GM23338 (cell line): ENCODE results near the gene DHRS2. TPM values are rescaled to one million over a fixed set of nuclear protein-coding genes. Genes with fewer than 3 reads are reported as not detected.

Experiments used
- ATAC-seq: fragments of 200-7000 bp; cut with Tn5 transposase; 3 replicates; pipeline ENCODE4 v1.9.1; 2020
- DNase-seq: peaks from one replicate; pipeline ENCODE4 v3.0.0-alpha.2; 2015; ENCODE audit warnings: low spot score
- H2AFZ ChIP-seq: fragments of 200-600 bp; sonication (generic); 2 replicates; pipeline ENCODE4 v1.8.0; 2016; ENCODE audit warnings: antibody characterized with exemption, mild to moderate bottlenecking, moderate library complexity
- H3F3A ChIP-seq: fragments of 200-600 bp; sonication (generic); replicated peaks from 2 replicates; pipeline ENCODE4 v1.8.0; 2017; ENCODE audit warnings: antibody characterized with exemption, mixed run types, low read depth
- H3K27ac ChIP-seq: fragments of 200-600 bp; sonication (generic); 2 replicates; pipeline ENCODE4 v1.6.1; 2016; ENCODE audit warnings: low read depth
- H3K27me3 ChIP-seq: fragments of 200-600 bp; sonication (generic); 2 replicates; pipeline ENCODE4 v1.8.0; 2016; ENCODE audit warnings: mild to moderate bottlenecking, mixed run types, moderate library complexity; ENCODE audit not compliant: insufficient read depth
- H3K36me3 ChIP-seq: fragments of 200-600 bp; sonication (generic); 2 replicates; pipeline ENCODE4 v1.8.0; 2016; ENCODE audit warnings: mild to moderate bottlenecking; ENCODE audit not compliant: insufficient read depth
- H3K4me1 ChIP-seq: fragments of 200-600 bp; sonication (generic); 2 replicates; pipeline ENCODE4 v1.8.0; 2016; ENCODE audit warnings: mild to moderate bottlenecking, moderate library complexity; ENCODE audit not compliant: insufficient read depth
- H3K4me2 ChIP-seq: fragments of 200-600 bp; sonication (generic); 2 replicates; pipeline ENCODE4 v1.7.1; 2017; ENCODE audit warnings: mixed run types
- H3K4me3 ChIP-seq: fragments of 200-600 bp; sonication (generic); 2 replicates; pipeline ENCODE4 v1.6.1; 2016; ENCODE audit warnings: mixed run types
- H3K79me2 ChIP-seq: fragments of 200-600 bp; sonication (generic); replicated peaks from 2 replicates; pipeline ENCODE4 v1.8.0; 2017; ENCODE audit warnings: mild to moderate bottlenecking; ENCODE audit not compliant: insufficient read depth
- H3K9me2 ChIP-seq: fragments of 200-600 bp; sonication (generic); 2 replicates; pipeline ENCODE4 v1.8.0; 2017; ENCODE audit not compliant: insufficient read depth
- H4K20me1 ChIP-seq: fragments of 200-600 bp; sonication (generic); replicated peaks from 2 replicates; pipeline ENCODE4 v1.8.0; 2017; ENCODE audit warnings: mild to moderate bottlenecking; ENCODE audit not compliant: insufficient read depth
- H3K27ac Mint-ChIP-seq: 2 replicates; pipeline ENCODE4 v1.8.0; 2020; ENCODE audit warnings: inconsistent platforms, mild to moderate bottlenecking, moderate library complexity, mixed read lengths
- H3K27me3 Mint-ChIP-seq: 3 replicates; pipeline ENCODE4 v1.8.0; 2022; ENCODE audit warnings: low read depth, mild to moderate bottlenecking, moderate library complexity, mixed read lengths, inconsistent platforms; ENCODE audit not compliant: insufficient read depth, poor library complexity
- H3K36me3 Mint-ChIP-seq: 3 replicates; pipeline ENCODE4 v1.8.0; 2021; ENCODE audit warnings: low read depth, mild to moderate bottlenecking, inconsistent platforms, moderate library complexity, mixed read lengths
- H3K4me1 Mint-ChIP-seq: 3 replicates; pipeline ENCODE4 v1.8.0; 2020; ENCODE audit warnings: mild to moderate bottlenecking, inconsistent platforms, mixed read lengths
- H3K4me3 Mint-ChIP-seq: 3 replicates; pipeline ENCODE4 v1.8.0; 2021; ENCODE audit warnings: moderate library complexity, mild to moderate bottlenecking, inconsistent platforms, mixed read lengths
- H3K9me3 Mint-ChIP-seq: 3 replicates; pipeline ENCODE4 v1.8.0; 2020; ENCODE audit warnings: moderate library complexity, mild to moderate bottlenecking, inconsistent platforms, mixed read lengths
- CREB1 ChIP-seq: fragments of 250-450 bp; sonication (Bioruptor Pico); IDR thresholded peaks from 2 replicates; pipeline ENCODE4 v1.5.0; 2020; ENCODE audit warnings: low read depth, mild to moderate bottlenecking, moderate library complexity
- EZH2 ChIP-seq: fragments of 200-600 bp; sonication (generic); IDR thresholded peaks from one replicate; pipeline ENCODE4 v1.8.0; 2017; ENCODE audit warnings: antibody characterized with exemption, mild to moderate bottlenecking, low read depth; ENCODE audit not compliant: unreplicated experiment
- EZH2phosphoT487 ChIP-seq: fragments of 200-600 bp; sonication (generic); IDR thresholded peaks from one replicate; pipeline ENCODE4 v1.8.1; 2018; ENCODE audit warnings: antibody characterized with exemption; ENCODE audit not compliant: unreplicated experiment
- JUNB ChIP-seq: IDR thresholded peaks from one replicate; pipeline ENCODE4 v1.6.1; 2016; ENCODE audit warnings: antibody characterized with exemption; ENCODE audit not compliant: unreplicated experiment
- NANOG ChIP-seq: IDR thresholded peaks from 2 replicates; pipeline ENCODE4 v1.6.1; 2016; ENCODE audit warnings: antibody characterized with exemption, borderline replicate concordance
- POLR2AphosphoS5 ChIP-seq: IDR thresholded peaks from 2 replicates; pipeline ENCODE4 v1.6.1; 2016; ENCODE audit warnings: antibody characterized with exemption, low read depth
- STAT1 ChIP-seq: IDR thresholded peaks from one replicate; pipeline ENCODE4 v1.6.1; 2016; ENCODE audit warnings: antibody characterized with exemption; ENCODE audit not compliant: unreplicated experiment
- ZNF331 ChIP-seq: fragments of 250-450 bp; sonication (Bioruptor Pico); IDR thresholded peaks from 2 replicates; pipeline ENCODE4 v1.5.0; 2020; ENCODE audit warnings: low read depth, mild to moderate bottlenecking, moderate library complexity
- ZNF462 ChIP-seq: fragments of 250-450 bp; sonication (Bioruptor Pico); IDR thresholded peaks from 2 replicates; pipeline ENCODE4 v1.5.0; 2020; ENCODE audit warnings: mild to moderate bottlenecking, moderate library complexity
- polyA plus RNA-seq: library from polyadenylated mRNA; unstranded; fragments of >200 nt; fragmentation: Nextera tagmentation; extraction: Ambion mirVana; gene quantifications from 2 replicates; pipeline ENCODE4 v1.2.1, GENCODE V29; 2016
- total RNA-seq: library from RNA; depleted of rRNA; stranded (reverse); fragments of >200 nt; shearing (Covaris generic); gene quantifications from 2 replicates; pipeline ENCODE4 v1.2.3, GENCODE V29; 2014
- TF ChIP-seq, protein P1 (sequence below), 2 experiments: fragments of 200-600 bp in 1 of 2; sonication (generic) in 1 of 2; conservative IDR thresholded peaks; 2 replicates each; pipeline versions ENCODE4 v1.5.1 to v1.6.1; 2016 to 2017; ENCODE audit warnings: antibody characterized with exemption in 2 of 2, low read depth in 2 of 2, mild to moderate bottlenecking in 2 of 2, moderate library complexity in 1 of 2
- TF ChIP-seq, protein P2 (sequence below): IDR thresholded peaks from 2 replicates; pipeline ENCODE4 v1.6.1; 2016; ENCODE audit warnings: antibody characterized with exemption

DHRS2 gene
- total and polyA plus RNA-seq, 2 experiments from 2014 or later: 0.42 to 0.48 TPM

DNA sequence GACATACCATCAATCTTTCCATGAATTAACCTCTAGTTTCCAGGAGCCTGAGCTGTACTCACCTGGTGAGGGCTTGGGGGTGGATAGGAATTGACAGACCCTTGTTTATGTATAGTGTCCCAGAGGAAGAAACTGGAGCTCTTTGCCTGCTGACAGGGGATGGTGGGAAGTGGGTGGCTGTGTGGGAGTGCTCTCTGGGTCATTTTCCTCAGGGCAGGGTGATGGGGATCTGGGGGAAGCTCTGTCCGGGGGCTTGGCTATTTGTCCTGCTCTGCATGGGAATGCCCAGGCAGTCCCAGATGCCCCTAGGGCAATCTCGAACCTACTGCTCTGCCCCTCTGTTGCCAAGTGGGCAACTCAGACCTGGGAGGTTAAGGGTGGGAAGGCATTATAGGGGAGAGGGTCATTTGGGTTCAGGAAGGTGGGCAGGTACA is 21.8 kb upstream of the DHRS2 start (continued):
- TF ChIP-seq ZNF462 (CRISPR knock-in tag) (no peak), STAT1 (no peak), JUNB (no peak)
- TF ChIP-seq, protein P1, sequence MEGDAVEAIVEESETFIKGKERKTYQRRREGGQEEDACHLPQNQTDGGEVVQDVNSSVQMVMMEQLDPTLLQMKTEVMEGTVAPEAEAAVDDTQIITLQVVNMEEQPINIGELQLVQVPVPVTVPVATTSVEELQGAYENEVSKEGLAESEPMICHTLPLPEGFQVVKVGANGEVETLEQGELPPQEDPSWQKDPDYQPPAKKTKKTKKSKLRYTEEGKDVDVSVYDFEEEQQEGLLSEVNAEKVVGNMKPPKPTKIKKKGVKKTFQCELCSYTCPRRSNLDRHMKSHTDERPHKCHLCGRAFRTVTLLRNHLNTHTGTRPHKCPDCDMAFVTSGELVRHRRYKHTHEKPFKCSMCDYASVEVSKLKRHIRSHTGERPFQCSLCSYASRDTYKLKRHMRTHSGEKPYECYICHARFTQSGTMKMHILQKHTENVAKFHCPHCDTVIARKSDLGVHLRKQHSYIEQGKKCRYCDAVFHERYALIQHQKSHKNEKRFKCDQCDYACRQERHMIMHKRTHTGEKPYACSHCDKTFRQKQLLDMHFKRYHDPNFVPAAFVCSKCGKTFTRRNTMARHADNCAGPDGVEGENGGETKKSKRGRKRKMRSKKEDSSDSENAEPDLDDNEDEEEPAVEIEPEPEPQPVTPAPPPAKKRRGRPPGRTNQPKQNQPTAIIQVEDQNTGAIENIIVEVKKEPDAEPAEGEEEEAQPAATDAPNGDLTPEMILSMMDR (conservative IDR thresholded peaks at IDR 0.05; ENCODE audit: low read depth in 2 of 2): no peak

DNA sequence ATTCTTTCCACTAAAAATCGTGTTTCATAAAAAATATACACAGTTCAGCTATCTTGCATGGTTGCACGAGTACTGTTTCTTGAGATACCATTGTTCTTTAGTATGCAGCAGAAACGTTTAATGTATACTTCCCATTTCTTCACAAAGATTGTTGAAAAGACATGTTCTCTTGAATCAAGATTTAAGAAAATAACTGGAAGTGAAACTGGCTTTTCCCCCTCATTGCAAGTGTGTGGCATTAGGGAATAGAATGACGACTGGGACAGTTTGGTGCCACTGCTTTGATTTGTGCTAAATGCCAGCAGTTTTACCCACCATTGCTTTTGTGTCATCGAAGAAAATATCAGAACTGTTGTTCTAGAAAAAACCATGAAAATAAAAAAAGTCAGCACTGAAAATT is 20.3 kb upstream of the DHRS2 start:
- H3K79me2 ChIP-seq: no peaks in the 10 kb centered on the region
- no peak overlapping the region for H2AFZ ChIP-seq
- Mint-ChIP-seq H3K9me3 (peaks cover 7% of the 10 kb centered on the region; the same call in 2 of the 3 replicates), H3K27ac (no peak overlapping the region), H3K4me1 (peaks cover 7% of the 10 kb centered on the region; the same call in 2 of the 3 replicates), H3K36me3 (no peaks in the 10 kb centered on the region; the same call in 2 of the 3 replicates), H3K4me3 (no peak overlapping the region), H3K27me3 (peaks cover 3% of the 10 kb centered on the region)
- H3K27ac ChIP-seq: no peak overlapping the region
- no peaks in the 10 kb centered on the region for H4K20me1 ChIP-seq
- ATAC-seq (no peak), DNase-seq (no peak)
- H3K4me2 ChIP-seq: no peak overlapping the region
- no peaks in the 10 kb centered on the region for H3F3A ChIP-seq
- no peaks in the 10 kb centered on the region for H3K27me3 ChIP-seq
- no peak overlapping the region for H3K4me3 ChIP-seq
- no peaks in the 10 kb centered on the region for H3K4me1 ChIP-seq
- H3K9me2 ChIP-seq: no peaks in the 10 kb centered on the region
- H3K36me3 ChIP-seq: no peaks in the 10 kb centered on the region
- TF ChIP-seq POLR2AphosphoS5: no peak
- TF ChIP-seq CREB1 (CRISPR knock-in tag): no peak
- TF ChIP-seq, protein P1 (conservative IDR thresholded peaks at IDR 0.05; ENCODE audit: low read depth in 2 of 2): no peak
- no peak for TF ChIP-seq ZNF331
- no peak for TF ChIP-seq STAT1
- TF ChIP-seq EZH2phosphoT487: no peak
- no peak for TF ChIP-seq EZH2
- TF ChIP-seq NANOG: no peak
- TF ChIP-seq, protein P2, sequence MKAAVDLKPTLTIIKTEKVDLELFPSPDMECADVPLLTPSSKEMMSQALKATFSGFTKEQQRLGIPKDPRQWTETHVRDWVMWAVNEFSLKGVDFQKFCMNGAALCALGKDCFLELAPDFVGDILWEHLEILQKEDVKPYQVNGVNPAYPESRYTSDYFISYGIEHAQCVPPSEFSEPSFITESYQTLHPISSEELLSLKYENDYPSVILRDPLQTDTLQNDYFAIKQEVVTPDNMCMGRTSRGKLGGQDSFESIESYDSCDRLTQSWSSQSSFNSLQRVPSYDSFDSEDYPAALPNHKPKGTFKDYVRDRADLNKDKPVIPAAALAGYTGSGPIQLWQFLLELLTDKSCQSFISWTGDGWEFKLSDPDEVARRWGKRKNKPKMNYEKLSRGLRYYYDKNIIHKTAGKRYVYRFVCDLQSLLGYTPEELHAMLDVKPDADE: no peak
